ENCODE measurements around the gene VSTM4. TPM values are rescaled to one million over a fixed set of nuclear protein-coding genes. Genes with fewer than 3 reads are reported as not detected.

The VSTM4 gene
- polyA plus RNA-seq, 1 of the 3 experiments (the other 2 are of a cell fraction) = 0.39 TPM

DNA sequence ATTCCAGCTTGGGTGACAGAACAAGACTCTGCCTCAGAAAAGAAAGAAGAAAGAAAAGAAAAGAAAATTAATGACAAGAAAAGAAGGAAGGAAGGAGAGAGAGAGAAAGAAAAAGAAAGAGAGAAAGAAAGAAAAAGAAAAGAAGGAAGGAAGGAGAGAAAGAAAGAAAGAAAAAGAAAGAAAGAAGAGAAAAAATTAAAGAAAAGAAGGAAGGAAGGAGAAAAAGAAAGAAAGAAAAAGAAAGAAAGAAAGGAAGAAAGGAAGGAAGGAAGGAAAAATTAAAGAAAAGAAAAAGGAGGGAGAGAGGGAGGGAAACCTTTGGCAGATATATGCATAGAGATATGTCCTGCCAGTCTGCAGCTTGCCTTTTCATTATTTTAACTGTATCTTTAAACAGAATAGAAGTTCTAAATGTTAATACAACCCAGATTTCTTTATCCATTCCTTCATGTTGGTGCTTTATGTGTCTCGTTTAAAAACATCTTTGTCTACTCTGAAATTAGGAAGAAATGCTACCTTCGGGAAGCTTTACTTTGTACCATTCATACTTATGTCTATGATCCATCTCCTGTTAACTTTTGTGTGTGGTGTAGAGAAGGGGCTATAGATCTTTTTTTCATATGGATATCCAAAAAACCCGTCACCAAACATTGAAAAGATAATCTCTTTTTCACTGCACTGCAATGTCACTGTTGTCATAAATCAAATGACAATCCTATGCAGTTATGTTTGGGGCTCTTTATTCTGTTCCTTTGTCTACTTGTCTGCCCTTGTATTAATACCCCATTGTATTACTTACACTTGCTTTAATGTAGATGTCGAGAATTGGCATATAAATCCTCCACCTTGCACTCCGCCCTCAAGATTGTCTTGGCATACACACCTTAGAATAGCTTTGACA, 70.8 kb downstream of the VSTM4 start (continued):
- TF ChIP-seq MEF2A (IDR thresholded peaks at IDR 0.05; ENCODE audit: borderline replicate concordance, low read depth) = no peak
- TF ChIP-seq, protein P1, sequence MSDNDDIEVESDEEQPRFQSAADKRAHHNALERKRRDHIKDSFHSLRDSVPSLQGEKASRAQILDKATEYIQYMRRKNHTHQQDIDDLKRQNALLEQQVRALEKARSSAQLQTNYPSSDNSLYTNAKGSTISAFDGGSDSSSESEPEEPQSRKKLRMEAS (IDR thresholded peaks at IDR 0.05; ENCODE audit: low read depth) = no peak
- no peak for TF ChIP-seq IRF3 (IDR thresholded peaks at IDR 0.05; ENCODE audit: low read depth, low read length)
- TF ChIP-seq NFIC (IDR thresholded peaks at IDR 0.05; ENCODE audit: borderline replicate concordance) = no peak

GRCh38 chr10:49040601-49041000, 74.7 kb downstream of the VSTM4 start:
- DNase-seq = no peak
- no peaks in the 10 kb centered on the region for H3K27me3 ChIP-seq (ENCODE audit: insufficient read depth)
- H3K4me2 ChIP-seq = no peak overlapping the region
- no peaks in the 10 kb centered on the region for H3K9me3 ChIP-seq
- no peaks in the 10 kb centered on the region for H3K79me2 ChIP-seq (ENCODE audit: insufficient read depth)
- ChIA-PET POLR2A (no interaction called here), CTCF (interaction anchor here (1.0 kb wide), 1 partner anchor 385 kb away, joined by 3 read pairs; no protein-coding TSS in a partner anchor)
- H2AFZ ChIP-seq (ENCODE audit: low read depth) = no peak overlapping the region
- no peaks in the 10 kb centered on the region for H3F3A ChIP-seq (replicated peaks; ENCODE audit: insufficient read depth)
- no peaks in the 10 kb centered on the region for H3K36me3 ChIP-seq (replicated peaks in 1 of 2; ENCODE audit: control insufficient read depth in 1 of 2, insufficient read depth in 2 of 2, low read length in 1 of 2)
- H3K9me2 ChIP-seq = no peaks in the 10 kb centered on the region
- H3K4me1 ChIP-seq (ENCODE audit: control insufficient read depth in 1 of 2, insufficient read depth in 2 of 2, low read depth in 1 of 2, low read length in 1 of 2) = peaks cover 0 to 2% of the 10 kb centered on the region in 2 experiments; a peak in 1 of 4 replicates
- H4K20me1 ChIP-seq (ENCODE audit: insufficient read depth) = no peaks in the 10 kb centered on the region
- no peak overlapping the region for H3K4me3 ChIP-seq (ENCODE audit: low read depth in 2 of 2, low read length in 1 of 2)
- WGBS (ENCODE audit: low lambda C conversion rate) = 53% methylated on average over 4 of the region's 4 CpGs
- no peak overlapping the region for H3K27ac ChIP-seq (ENCODE audit: low read depth in 2 of 2, low read length in 1 of 2)
- no peak for TF ChIP-seq TEAD4 (IDR thresholded peaks at IDR 0.05; ENCODE audit: borderline replicate concordance, insufficient read depth)
- TF ChIP-seq YY1 (IDR thresholded peaks at IDR 0.05; ENCODE audit: low read depth) = no peak
- no peak for TF ChIP-seq IRF3 (IDR thresholded peaks at IDR 0.05; ENCODE audit: low read depth, low read length)
- TF ChIP-seq GABPA (IDR thresholded peaks at IDR 0.05; ENCODE audit: low read depth) = no peak
- TF ChIP-seq, protein P2, sequence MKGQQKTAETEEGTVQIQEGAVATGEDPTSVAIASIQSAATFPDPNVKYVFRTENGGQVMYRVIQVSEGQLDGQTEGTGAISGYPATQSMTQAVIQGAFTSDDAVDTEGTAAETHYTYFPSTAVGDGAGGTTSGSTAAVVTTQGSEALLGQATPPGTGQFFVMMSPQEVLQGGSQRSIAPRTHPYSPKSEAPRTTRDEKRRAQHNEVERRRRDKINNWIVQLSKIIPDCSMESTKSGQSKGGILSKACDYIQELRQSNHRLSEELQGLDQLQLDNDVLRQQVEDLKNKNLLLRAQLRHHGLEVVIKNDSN (IDR thresholded peaks at IDR 0.05; ENCODE audit: borderline replicate concordance, low read depth) = no peak
- TF ChIP-seq, protein P3, sequence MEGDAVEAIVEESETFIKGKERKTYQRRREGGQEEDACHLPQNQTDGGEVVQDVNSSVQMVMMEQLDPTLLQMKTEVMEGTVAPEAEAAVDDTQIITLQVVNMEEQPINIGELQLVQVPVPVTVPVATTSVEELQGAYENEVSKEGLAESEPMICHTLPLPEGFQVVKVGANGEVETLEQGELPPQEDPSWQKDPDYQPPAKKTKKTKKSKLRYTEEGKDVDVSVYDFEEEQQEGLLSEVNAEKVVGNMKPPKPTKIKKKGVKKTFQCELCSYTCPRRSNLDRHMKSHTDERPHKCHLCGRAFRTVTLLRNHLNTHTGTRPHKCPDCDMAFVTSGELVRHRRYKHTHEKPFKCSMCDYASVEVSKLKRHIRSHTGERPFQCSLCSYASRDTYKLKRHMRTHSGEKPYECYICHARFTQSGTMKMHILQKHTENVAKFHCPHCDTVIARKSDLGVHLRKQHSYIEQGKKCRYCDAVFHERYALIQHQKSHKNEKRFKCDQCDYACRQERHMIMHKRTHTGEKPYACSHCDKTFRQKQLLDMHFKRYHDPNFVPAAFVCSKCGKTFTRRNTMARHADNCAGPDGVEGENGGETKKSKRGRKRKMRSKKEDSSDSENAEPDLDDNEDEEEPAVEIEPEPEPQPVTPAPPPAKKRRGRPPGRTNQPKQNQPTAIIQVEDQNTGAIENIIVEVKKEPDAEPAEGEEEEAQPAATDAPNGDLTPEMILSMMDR (IDR thresholded peaks at IDR 0.05) = no peak
- no peak for TF ChIP-seq FOSL2 (IDR thresholded peaks at IDR 0.05; ENCODE audit: borderline replicate concordance, low read depth)
- TF ChIP-seq, protein P1 (IDR thresholded peaks at IDR 0.05; ENCODE audit: low read depth) = no peak
- no peak for TF ChIP-seq RAD21 (IDR thresholded peaks at IDR 0.05; ENCODE audit: low read length)
- no peak for TF ChIP-seq GATA2 (CRISPR knock-in tag; IDR thresholded peaks at IDR 0.05)
- no peak for TF ChIP-seq POLR2AphosphoS5 (IDR thresholded peaks at IDR 0.05; ENCODE audit: low read depth, low read length)
- TF ChIP-seq MXI1 (IDR thresholded peaks at IDR 0.05; ENCODE audit: low read depth, low read length) = no peak
- TF ChIP-seq NFIC (IDR thresholded peaks at IDR 0.05; ENCODE audit: borderline replicate concordance) = no peak
- TF ChIP-seq, protein P4, sequence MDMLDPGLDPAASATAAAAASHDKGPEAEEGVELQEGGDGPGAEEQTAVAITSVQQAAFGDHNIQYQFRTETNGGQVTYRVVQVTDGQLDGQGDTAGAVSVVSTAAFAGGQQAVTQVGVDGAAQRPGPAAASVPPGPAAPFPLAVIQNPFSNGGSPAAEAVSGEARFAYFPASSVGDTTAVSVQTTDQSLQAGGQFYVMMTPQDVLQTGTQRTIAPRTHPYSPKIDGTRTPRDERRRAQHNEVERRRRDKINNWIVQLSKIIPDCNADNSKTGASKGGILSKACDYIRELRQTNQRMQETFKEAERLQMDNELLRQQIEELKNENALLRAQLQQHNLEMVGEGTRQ (IDR thresholded peaks at IDR 0.05; ENCODE audit: borderline replicate concordance, low read depth, low read length) = no peak
- no peak for TF ChIP-seq TAF1 (IDR thresholded peaks at IDR 0.05; ENCODE audit: borderline replicate concordance, low read depth, low read length)
- H3K9ac ChIP-seq = no peak overlapping the region
